HG03039 (cell line): ENCODE results near the gene TIAM1.

ENCODE experiments used
- ATAC-seq: cut with Tn5 transposase; IDR thresholded peaks from one replicate; pipeline ENCODE4 v1.9.1; 2021; ENCODE audit warnings: mild to moderate bottlenecking, moderate library complexity; ENCODE audit not compliant: unreplicated experiment

Gene TIAM1

DNA sequence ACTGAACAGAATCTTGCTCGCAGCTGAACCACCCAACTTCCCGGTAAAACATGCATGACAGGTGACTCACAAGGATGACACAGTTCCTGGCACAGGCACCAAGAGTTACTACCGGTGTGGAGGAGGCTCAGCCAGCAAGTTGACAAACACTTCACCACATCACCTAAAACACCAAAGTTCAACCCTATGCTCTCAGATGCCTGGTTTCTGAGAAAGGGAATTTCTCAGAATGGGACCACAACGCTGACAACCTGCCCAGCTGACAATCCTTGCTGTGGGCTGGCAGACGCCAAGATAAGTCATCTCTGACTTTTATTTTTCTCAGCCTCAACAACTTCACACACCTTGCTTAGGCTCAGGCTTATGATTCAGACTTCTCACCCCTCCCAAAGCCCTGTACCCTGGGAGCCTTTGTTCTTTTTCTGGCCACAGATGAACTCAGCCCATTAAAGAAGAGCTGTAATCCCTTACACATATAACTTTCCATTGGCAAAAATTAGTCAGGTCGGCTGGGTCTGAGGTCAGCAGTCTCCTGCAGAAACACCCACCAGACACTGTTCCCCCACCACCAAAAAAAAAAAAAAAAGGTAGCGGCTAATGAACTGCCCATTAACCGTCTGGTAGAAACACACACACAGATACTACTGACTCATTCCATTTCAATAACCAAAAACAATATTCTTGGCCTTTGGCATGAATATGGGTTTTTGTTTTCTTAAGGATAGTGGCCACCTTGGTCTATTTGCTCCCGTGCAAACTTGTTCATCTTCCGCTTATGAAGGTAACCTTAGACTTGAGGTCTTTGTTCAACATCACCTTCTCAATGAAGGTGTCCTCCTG lies 10.8 kb upstream of the TIAM1 start:
- ATAC-seq = no peak

DNA sequence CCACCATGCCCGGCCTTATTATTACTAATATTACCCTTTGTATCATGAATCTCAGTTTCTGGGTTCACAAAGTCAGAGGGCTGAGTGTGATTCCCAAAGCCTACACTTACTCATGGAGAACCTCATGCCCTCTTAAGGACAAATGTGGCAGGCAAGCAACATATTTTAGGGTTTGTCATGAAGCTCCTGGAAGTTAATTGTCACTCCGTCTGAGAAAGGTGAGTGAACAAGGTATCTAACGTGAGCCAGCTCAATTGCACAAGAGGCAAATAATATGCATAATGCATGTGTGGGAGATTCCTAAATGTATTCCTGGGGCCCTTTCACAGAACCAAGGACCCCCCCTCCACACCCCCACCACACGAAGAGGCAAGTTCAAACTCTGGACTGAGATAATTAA lies 10.1 kb upstream of the TIAM1 start:
- no peak for ATAC-seq

DNA sequence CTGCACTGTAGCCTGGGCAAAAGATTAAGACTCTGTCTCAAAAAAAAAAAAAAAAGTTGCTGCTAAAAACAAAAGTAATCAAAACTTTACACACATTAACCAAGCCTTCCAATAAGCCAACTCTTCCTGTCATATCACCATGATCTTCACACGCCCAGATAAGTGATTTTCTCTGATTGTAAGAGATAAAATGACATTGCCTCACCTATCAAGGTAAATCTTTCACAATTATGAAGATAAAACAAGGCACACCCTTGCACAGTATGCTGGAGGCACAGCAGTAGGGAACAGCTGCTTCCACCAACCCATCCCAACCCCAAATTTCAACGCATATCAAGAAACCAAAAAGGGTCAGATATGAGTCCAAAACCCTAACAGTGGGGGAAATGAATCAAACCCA lies 8.8 kb upstream of the TIAM1 start:
- ATAC-seq = no peak

DNA sequence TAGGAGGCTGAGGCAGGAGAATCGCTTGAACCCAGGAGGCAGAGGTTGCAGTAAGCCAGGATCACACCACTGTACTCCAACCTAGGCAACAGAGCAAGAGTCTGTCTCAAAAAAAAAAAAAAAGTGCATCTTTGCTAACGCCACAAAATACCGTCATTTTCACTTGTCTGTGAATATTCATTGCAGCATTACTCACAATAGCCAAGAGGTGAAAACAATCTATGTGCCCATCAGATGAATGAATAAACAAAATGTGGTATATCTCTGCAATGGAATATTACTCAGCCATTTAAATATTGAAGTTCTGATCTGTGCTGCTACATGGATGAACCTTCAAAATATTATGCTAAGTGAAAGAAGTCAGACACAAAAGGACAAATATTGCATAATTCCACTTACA lies 7.9 kb upstream of the TIAM1 start:
- no peak for ATAC-seq

DNA sequence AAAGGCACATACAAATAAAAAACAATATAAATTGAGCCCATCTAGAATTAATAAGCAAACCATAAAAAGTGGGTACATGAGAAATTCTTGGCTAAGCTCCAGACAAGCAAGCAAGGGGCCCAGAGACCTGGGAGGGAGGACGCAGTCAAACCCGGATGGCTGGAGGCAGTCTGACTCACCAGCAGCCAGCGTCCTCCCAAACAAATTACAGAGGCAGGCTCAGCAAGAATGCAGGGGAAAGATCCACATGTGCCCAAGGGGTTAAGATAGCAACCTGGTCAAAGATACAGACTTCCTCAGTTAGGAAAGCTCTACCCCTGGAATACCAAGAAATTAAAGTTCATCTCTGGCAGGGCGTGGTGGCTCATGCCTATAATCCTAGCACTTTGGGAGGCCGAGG lies 7.4 kb upstream of the TIAM1 start:
- ATAC-seq = no peak

DNA sequence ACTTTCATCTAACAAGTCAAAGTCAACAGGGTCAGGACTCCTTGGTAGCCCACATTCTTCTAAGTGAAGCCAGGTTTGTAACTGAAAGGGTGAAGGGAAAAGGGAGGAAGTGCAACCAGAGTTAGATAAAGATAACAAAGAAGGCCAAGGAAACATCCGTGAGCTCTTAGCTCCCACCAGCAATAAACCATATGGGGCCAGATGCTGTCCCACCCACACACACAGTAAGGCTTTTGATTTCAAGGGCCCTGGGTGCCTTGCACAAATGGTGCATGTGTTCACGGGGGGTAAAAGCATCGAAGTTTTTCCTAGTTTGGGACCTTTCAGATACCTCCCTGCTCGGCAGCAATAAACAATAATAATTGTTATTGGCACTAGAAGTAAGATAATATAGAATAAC lies 5.1 kb upstream of the TIAM1 start:
- no peak for ATAC-seq

DNA sequence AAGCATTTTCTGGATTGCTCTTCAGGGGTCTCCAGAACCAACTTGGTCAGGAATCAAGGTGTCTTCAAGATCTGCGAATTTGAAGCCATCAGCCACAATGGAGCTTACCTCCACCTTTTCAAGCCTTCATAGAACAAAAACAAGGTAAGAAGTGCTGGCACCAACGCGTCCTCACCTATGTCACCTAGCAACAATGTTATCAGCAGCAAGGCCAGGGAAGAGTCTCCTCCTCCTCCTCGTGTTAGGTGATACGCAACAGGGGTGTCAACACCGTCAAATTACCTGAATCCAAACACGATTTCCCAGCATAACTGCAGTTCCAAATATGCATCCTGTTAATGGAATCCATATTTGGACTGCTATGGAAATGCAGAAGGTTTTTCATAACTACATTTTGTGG lies 4.1 kb upstream of the TIAM1 start:
- ATAC-seq = no peak

DNA sequence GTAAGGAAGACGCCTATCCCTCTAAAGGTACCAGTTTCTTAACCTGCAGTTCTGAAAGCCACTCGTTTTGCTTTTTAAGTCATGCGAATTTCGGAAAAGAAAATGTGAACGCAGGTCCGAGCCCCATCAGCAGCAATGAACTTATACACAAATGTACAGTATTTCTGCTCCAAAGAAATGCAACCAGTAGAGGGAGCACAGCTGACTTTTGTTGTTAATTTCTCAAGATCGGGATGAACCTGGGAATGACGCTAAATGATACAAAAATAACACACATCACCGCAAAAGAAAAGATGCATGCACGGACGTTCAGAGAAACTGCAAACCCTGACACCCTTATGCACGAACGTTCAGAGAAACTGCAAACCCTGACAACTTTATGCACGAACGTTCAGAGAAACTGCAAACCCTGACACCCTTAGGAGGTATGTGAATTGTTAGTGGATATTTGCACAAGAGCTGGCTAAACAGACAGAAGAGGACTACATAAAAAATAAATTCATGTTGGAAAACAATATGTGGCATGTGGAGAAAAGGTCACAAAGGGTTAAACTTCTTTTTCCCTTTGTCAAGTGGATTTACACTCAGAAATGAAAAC lies 3.5 kb upstream of the TIAM1 start:
- no peak for ATAC-seq

DNA sequence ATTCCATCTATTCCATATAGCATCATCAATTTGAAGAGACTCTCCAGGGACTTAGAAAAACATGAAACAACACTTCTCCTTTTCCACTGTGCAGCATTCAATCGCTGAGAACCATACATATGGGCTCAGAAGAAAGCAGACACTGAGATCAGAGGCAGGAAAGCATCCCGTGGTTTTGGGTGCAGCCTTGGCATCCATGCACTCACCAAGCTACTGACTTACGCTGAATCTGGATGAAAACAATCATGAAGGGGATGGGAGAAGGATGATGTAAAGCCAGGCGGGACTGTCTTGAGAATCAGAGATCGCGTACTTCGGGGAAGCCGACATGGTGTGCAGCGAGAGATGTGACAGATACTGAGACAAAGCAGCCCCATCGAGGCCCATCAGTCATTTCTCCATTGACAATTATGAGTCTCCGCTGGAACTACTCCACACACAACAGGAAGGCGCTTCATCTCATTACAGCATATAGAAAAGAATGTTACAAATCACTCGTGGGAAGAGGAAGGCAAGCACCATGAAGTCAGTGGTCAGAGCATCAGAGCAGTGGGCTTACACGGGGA lies 2.3 kb upstream of the TIAM1 start:
- ATAC-seq = no peak

DNA sequence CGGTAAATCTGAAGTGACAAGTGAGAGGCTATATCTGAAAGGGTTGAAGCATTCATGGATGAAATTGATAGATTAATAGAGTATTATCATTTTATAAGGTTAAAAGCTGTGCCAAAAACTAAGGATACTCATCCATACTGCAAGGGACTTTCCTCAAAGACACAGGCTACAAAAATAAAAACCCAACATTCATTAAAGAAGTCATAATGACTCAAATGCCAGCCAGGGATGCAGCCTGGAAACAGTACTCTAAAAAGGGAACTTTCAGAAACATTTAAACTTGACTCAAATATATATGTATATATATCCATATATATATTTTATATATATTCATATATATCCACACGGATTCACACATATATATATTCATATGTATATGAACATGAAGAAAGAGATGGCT lies 1.1 kb upstream of the TIAM1 start:
- no peak for ATAC-seq

DNA sequence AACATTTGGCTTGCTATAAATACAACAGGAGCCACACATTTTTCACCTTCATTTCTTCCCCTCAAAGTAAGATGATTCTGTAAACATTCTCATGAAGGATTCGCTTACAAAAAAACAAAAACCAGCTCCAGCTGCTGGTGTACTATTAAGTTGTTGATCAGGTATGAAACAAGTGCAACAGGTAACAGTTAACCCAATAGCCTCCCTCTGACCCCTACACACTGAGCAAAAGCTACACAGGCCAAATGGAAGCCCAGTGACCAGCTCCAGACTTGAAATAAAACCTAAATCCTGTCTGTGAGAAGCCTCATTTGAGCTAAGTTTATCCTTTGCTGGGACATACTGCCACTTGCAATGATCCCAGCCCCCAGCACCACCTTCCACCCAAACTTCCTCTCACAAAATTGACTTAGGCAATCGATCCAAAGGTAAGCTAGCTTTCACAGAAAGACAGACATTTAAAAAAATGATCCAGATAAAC lies 991 bp downstream of the TIAM1 start:
- ATAC-seq = no peak

DNA sequence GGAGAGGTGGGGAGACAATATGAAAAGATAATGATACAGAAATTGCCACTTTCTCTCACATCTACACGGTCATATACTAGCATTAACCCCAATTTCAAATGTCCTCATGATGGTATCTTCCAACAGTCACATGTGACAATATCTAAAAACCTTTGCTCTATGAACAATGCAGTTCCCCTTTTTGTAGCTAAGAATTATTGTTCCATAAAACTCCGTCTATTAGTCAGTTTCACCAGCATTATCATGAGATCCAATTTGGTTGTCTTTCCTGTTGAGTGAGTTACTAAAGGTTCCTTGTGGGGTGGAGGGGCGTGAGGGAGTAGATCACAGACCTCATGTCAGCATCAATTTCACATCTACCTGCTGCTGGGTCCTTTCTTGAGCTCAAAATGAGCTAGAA lies 1.7 kb downstream of the TIAM1 start:
- no peak for ATAC-seq

DNA sequence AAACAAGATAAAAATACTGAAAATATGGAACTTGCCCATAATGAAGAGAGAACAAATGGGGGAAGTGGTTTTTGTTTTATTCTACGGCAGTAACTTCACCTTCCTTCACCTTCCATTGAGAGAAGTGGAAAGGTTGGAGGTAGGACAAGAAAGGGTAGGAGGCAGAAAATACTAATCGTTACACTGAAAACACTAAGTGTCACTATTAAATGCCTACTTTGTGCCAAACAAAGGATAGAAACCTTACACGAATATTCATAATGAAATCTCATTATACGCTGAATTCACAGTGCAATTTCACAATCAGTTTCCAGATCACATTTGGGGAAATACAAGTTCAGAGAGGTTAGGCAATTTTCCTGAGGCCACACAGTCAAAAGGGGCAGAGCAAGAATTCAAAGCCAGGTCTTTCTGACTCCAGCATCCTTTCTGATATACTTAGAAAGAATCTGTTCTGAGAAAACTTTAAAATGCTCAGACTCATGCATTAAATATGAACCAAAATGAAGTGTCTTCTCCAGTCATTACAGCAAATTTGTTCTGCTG lies 3.0 kb downstream of the TIAM1 start:
- ATAC-seq = no peak

DNA sequence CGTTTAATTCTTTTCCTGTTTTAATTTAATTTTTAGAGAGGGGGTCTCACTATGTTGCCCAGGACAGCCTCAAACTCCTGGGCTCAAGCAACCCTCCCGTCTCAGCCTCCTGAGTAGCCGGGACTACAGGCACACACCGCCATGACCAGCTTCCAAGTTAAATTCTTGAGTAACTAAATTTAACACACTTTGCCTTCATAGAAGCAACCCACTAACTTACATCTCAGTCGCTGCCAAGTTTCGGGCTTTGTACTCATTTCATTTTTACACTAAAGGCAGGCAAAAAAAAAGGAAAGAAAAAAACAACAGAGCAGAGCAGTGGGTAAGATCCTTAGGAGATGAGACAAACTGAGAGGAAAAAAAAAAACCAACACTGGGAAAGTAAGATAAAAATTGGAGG lies 3.5 kb downstream of the TIAM1 start:
- no peak for ATAC-seq

DNA sequence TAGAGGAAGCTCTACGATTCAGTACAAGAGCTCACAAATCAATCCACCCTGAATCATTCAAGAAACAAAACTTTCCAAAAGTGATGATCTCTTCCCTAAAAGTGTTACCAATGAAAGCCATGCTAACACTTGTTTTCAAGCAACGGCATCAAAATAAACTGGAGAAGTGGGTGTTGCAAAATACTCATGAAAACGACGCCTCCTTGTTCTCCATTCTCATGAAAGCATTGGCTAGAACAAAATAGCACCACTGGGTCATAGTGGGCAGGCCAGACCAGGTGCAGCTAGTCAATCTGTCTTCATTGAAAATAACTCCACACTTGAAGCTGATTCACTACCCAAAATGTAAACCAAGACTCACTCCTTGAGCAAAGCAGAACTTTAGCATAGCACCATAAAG lies 4.3 kb downstream of the TIAM1 start:
- no peak for ATAC-seq

DNA sequence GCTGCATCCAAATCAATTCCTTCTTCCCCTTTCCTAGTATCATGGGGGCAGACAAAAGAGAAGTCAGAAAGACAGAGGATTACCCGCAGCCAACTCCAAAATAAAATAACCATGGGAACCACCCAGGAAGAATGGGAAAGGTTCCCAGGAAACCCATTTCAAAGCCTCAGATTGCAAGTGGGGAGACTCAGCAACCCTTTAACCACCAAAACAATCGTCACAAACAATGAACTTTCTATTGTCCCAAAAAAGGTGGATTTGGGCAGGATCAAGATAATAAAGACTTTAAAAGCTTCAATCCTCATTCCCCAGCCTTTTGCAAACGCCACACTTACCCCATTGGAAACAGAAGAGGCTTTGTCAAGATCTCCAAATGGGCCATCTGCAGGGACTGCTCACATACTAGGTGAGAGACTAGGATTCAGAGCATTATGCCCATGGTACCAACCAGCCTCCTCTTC lies 5.1 kb downstream of the TIAM1 start:
- no peak for ATAC-seq

DNA sequence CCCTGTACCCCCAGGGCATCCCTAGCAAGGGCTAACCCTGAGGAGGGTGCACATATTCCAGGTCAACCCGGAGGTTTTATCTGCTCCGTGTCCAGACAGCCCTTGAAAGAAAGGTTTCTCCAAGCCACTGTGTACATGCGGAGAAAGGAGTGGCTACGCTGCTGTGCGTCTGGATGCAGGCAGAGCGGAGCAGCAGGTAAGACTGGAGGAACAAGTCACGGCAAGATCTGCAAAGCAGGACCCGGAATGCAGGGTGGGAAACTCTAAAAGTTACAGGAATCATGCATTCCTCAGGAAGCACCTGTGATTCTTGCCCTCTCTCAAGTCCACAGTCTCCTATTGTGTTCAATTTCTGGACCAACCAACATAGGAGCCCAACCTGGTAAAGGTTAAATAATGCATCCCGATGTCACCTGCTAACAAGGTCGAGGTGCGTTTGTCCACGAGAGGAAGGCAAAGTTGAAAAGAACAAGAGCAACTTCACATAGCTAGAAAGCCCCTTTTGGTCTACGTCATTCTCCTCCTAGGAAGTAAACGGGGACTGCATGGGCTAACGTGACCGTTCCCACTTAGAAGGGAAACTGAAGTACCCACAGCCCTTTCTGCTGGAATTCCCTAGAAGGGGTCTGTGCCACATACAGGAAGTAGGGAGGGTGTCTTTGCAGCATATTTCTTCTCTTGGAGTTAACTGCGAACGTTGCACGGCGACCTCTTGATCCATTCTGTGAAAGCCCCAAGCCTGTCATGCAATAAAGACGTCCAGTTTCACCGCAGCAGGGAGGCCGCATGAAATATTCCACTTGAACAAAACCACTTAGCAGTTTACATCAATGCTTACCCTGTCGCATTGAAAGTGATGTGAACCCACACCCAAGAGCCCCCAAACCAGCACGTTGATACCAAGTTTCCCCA lies 5.8 kb downstream of the TIAM1 start:
- no peak for ATAC-seq

DNA sequence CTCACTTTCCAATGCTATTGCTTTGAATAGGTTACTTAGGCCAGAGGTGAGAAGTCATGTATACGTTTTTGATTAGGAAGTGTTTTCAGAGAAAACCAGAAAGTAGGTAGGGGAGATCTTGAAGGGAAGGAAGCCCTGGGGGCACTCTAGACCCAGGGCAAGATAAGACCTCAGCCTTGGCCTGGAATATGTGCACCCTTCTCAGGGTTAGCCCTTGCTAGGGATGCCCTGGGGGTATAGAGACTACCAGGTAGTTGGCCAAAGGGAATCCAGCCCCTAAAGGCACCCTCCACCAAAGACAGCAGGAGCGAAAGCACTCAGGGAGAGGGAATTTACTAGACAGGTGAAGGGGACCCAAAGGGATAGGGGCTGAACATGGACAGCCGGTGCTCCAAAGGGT lies 7.0 kb downstream of the TIAM1 start:
- ATAC-seq = no peak

DNA sequence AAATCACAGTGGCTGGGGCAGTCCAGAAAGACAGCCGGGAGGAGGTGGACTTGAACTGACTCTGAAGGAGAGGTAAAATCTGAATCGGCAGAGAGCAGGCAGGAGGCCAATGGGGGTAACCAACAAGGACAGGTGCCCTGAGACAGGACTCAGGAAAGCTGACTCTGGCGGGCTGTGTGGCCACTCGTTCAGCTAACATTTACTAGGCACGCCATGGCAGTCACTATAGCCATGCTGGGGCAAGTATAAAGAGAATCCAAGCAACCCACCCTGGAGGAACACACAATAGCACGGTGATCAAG lies 7.4 kb downstream of the TIAM1 start:
- no peak for ATAC-seq

DNA sequence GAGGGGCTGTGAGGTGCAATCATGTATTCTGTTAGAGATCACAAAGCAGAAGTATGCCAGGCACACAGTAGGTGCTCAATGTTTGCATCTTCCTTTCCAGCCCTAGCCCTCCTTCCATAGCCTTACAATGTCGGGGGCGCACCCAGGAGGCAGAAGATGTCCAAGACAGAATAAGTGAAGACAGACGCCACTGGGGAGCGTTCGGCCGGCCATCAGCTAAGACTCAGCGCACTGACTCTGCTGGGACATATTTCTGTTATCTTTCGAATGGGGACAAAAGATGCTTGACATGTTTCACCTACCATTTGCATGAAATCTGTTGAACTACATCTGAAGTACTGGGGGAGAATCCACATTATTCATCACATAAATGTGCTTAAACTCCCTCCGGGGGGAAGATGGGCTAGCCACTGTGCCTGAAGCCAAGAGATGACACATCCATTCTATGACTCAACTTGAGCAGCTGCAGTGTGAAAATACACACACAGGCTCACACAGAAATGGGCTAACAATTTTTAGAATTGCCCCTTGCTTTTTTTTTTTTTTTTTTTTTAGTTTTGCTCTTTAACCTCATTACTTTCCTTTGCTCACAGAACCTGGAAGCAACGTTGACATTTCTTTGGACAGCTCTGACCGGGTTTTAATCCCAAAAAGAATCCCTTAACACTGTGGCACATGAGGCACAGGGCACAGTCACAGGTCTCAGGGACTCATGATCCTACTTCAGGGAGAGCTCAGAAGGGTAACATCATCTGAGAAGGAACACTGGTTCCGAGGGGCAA lies 7.9 kb downstream of the TIAM1 start:
- ATAC-seq = no peak
